Lower leg skin (tissue), 4 donors: Measurements from ENCODE around the gene TNIP1. TPM values are rescaled to one million over a fixed set of nuclear protein-coding genes. Genes with fewer than 3 reads are reported as not detected.

Experiments
- DNase-seq, 2 donors: peaks; one replicate each; pipeline ENCODE4 v3.0.0-alpha.2; 2019; ENCODE audit warnings: low spot score in 2 of 2
- H3K4me3 ChIP-seq: fragments of 200-600 bp; sonication (generic); 2 replicates; pipeline ENCODE4 v1.5.1; 2017; ENCODE audit warnings: mild to moderate bottlenecking, low read depth; ENCODE audit not compliant: poor library complexity, severe bottlenecking
- CTCF ChIP-seq, 3 donors: fragments of 450-650 bp; IDR thresholded peaks; one replicate each; pipeline ENCODE4 v1.5.1; 2016; ENCODE audit warnings: antibody characterized with exemption in 3 of 3, mild to moderate bottlenecking in 3 of 3, moderate library complexity in 2 of 3
- POLR2A ChIP-seq, 2 donors: fragments of 450-650 bp; IDR thresholded peaks; one replicate each; pipeline ENCODE4 v1.6.1; 2016 to 2017; ENCODE audit warnings: antibody characterized with exemption in 2 of 2, mild to moderate bottlenecking in 1 of 2, moderate library complexity in 1 of 2
- WGBS, 2 donors: methylation state at CpG; one replicate each; pipeline ENCODE4 v1.1.5; 2018; 5-methylcytosine and 5-hydroxymethylcytosine counted together
- intact Hi-C: fragments of 100-400 bp; cut with DNase I; formaldehyde crosslinking; loops from one replicate; pipeline ENCODE4 v1.15.0; 2023; ENCODE audit warnings: low total_unique reads
- total RNA-seq, 4 donors: library from RNA; depleted of rRNA; stranded (reverse); fragments of >200 nt; gene quantifications; one replicate each; pipeline ENCODE4 v1.1.0, GENCODE V29; 2016

TNIP1 gene
- total RNA-seq, 4 donors from 2014 or later, result 91.2 to 123 (median 98.1) TPM

- intact Hi-C loops, result no loop called here
- 66 to 70% methylated on average over 3 of the region's 3 CpGs for WGBS, 2 donors
- no peak for DNase-seq
- no peak for TF ChIP-seq CTCF (IDR thresholded peaks at IDR 0.05)
- no peak for TF ChIP-seq POLR2A (IDR thresholded peaks at IDR 0.05)
- H3K4me3 ChIP-seq, result no peak overlapping the region
These were observed 93.1 kb downstream of the TNIP1 start for GRCh38 chr5:150987746-150988145.

Other genes starting within 250 kb of the TNIP1 start
- under 1 TPM in 1 of 4 donors, not detected in 3; 0.19 TPM for gene IRGM, start 234.5 kb downstream of the TNIP1 start, total RNA-seq
- 1 to 10 TPM in 3 of 4 donors, under 1 TPM in 1; 0.80 to 1.8 (median 1.4) TPM for gene ZNF300, start 176.1 kb downstream of the TNIP1 start, total RNA-seq
- 100 to 1,000 TPM; 399 to 695 (median 446) TPM for gene GPX3, start 60.4 kb downstream of the TNIP1 start, total RNA-seq
- 10 to 100 TPM; 34.2 to 68.4 (median 43.3) TPM for gene ANXA6, start 76.7 kb upstream of the TNIP1 start, total RNA-seq
- 10 to 100 TPM; 21.4 to 33.3 (median 24.2) TPM for gene CCDC69, start 143.1 kb upstream of the TNIP1 start, total RNA-seq
- 100 to 1,000 TPM in 3 of 4 donors, 10 to 100 TPM in 1; 88.8 to 138 (median 123) TPM for gene GM2A, start 172.2 kb upstream of the TNIP1 start, total RNA-seq
- gene SLC36A3, start 222.7 kb upstream of the TNIP1 start, total RNA-seq, result not detected